Calu3 (cell line): ENCODE results near the gene KIF21B. TPM values are rescaled to one million over a fixed set of nuclear protein-coding genes. Genes with fewer than 3 reads are reported as not detected.

ENCODE experiments used
- BruUV-seq: library from RNA; stranded (reverse); fragments of 400-500 nt; replicated peaks from 2 replicates; lab custom pipeline; 2021; lab: Mats Ljungman, UMichigan
- CTCF ChIA-PET: fragments of 300-600 bp; sonication (Branson Sonifier 250); formaldehyde crosslinking; loops from one replicate; lab custom pipeline; 2022; ENCODE audit warnings: antibody characterized with exemption; lab: Charles Lee
- DNase-seq: peaks from one replicate; pipeline ENCODE4 v3.0.0; 2022
- H3K27ac Mint-ChIP-seq: one replicate; pipeline ENCODE4 v1.8.0; 2022; ENCODE audit warnings: mixed read lengths; ENCODE audit not compliant: unreplicated experiment
- H3K27me3 Mint-ChIP-seq: one replicate; pipeline ENCODE4 v1.8.0; 2022; ENCODE audit warnings: mixed read lengths; ENCODE audit not compliant: unreplicated experiment
- H3K36me3 Mint-ChIP-seq: one replicate; pipeline ENCODE4 v1.8.0; 2022; ENCODE audit warnings: mild to moderate bottlenecking, moderate library complexity, mixed read lengths; ENCODE audit not compliant: insufficient read depth, unreplicated experiment
- H3K4me1 Mint-ChIP-seq: one replicate; pipeline ENCODE4 v1.8.0; 2022; ENCODE audit warnings: mild to moderate bottlenecking, low read depth, mixed read lengths; ENCODE audit not compliant: unreplicated experiment
- H3K4me3 Mint-ChIP-seq: one replicate; pipeline ENCODE4 v1.8.0; 2022; ENCODE audit warnings: mild to moderate bottlenecking, low read depth, moderate library complexity, mixed read lengths; ENCODE audit not compliant: unreplicated experiment
- H3K9me3 Mint-ChIP-seq: one replicate; pipeline ENCODE4 v1.8.0; 2022; ENCODE audit warnings: low read depth, mixed read lengths; ENCODE audit not compliant: unreplicated experiment
- intact Hi-C: fragments of 100-400 bp; cut with micrococcal nuclease; formaldehyde crosslinking; loops from one replicate; pipeline ENCODE4 v1.10.0; 2022; ENCODE audit not compliant: unreplicated experiment
- total RNA-seq: library from RNA; stranded (reverse); gene quantifications from 2 replicates; pipeline ENCODE4 v1.2.3, GENCODE V29; 2022
- TF ChIP-seq, protein P1 (sequence below): fragments of 200-600 bp; IDR thresholded peaks from one replicate; pipeline ENCODE4 v1.8.0; 2022; ENCODE audit warnings: antibody characterized with exemption; ENCODE audit not compliant: unreplicated experiment

KIF21B gene
- total RNA-seq, 1 experiment from 2014 or later, result 6.7 TPM

DNA sequence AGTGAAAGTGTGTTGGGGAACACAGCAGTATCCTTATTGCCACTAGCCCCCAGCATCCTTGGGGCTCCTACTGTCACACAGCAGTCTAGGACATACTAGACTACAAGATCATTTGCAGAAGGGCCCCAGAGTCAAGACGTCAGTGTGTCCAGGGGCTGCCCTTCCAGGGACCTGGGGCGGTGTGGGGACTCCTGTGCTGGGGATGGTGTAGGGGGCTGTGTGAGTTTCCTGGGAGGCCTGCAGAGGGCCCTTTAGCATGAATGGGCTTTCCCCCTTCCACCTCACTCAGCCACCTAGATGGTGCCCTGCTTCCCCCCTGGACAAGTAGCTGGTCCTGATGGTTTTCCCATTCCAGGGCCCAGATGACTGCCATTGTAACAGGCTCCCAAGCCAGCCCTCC, 17.5 kb upstream of the KIF21B start:
- H3K27ac Mint-ChIP-seq, result no peak overlapping the region
- intact Hi-C loops, result loop anchor here (5.0 kb wide), 1 partner anchor 419 kb away; the partner anchor contains the start of gene KIF14
- H3K4me3 Mint-ChIP-seq, result no peak overlapping the region
- BruUV-seq, result no TSS peak
- peaks cover 25% of the 10 kb centered on the region for H3K27me3 Mint-ChIP-seq
- TF ChIP-seq, protein P1, sequence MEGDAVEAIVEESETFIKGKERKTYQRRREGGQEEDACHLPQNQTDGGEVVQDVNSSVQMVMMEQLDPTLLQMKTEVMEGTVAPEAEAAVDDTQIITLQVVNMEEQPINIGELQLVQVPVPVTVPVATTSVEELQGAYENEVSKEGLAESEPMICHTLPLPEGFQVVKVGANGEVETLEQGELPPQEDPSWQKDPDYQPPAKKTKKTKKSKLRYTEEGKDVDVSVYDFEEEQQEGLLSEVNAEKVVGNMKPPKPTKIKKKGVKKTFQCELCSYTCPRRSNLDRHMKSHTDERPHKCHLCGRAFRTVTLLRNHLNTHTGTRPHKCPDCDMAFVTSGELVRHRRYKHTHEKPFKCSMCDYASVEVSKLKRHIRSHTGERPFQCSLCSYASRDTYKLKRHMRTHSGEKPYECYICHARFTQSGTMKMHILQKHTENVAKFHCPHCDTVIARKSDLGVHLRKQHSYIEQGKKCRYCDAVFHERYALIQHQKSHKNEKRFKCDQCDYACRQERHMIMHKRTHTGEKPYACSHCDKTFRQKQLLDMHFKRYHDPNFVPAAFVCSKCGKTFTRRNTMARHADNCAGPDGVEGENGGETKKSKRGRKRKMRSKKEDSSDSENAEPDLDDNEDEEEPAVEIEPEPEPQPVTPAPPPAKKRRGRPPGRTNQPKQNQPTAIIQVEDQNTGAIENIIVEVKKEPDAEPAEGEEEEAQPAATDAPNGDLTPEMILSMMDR, result no peak
- DNase-seq, result no peak
- H3K36me3 Mint-ChIP-seq, result no peaks in the 10 kb centered on the region
- H3K9me3 Mint-ChIP-seq, result no peaks in the 10 kb centered on the region
- CTCF ChIA-PET, result no interaction called here
- no peaks in the 10 kb centered on the region for H3K4me1 Mint-ChIP-seq

DNA sequence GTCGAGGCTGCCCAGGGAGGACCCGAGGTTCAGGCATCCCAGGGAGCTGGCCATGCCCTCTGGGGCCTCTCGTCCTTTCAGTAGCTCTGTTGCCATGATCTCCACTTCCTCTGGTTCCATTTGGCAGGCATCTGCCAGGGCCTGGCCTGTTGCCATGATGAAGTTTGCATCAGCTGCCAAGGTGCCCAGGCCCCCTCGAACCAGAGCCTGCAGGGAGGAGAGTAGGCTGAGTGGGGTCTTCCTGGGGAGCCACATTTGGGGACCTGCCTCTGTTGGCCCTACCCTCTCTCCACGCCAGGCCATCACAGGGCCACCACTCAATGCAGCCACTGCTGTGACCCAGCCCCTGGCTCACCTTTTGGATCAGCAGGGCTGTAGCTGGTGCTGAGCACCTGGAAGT, 16.4 kb upstream of the KIF21B start:
- no peak overlapping the region for H3K4me3 Mint-ChIP-seq
- TF ChIP-seq, protein P1, result no peak
- H3K27me3 Mint-ChIP-seq, result peaks cover 18% of the 10 kb centered on the region
- DNase-seq, result no peak
- H3K36me3 Mint-ChIP-seq, result no peaks in the 10 kb centered on the region
- CTCF ChIA-PET, result interaction anchor here (2.0 kb wide), 1 partner anchor 68 kb away, joined by 7 read pairs; no protein-coding TSS in a partner anchor
- no TSS peak for BruUV-seq
- no peaks in the 10 kb centered on the region for H3K4me1 Mint-ChIP-seq
- H3K9me3 Mint-ChIP-seq, result no peaks in the 10 kb centered on the region
- no peak overlapping the region for H3K27ac Mint-ChIP-seq
- intact Hi-C loops, result loop anchor here (5.0 kb wide), 1 partner anchor 418 kb away; the partner anchor contains the start of gene KIF14

DNA sequence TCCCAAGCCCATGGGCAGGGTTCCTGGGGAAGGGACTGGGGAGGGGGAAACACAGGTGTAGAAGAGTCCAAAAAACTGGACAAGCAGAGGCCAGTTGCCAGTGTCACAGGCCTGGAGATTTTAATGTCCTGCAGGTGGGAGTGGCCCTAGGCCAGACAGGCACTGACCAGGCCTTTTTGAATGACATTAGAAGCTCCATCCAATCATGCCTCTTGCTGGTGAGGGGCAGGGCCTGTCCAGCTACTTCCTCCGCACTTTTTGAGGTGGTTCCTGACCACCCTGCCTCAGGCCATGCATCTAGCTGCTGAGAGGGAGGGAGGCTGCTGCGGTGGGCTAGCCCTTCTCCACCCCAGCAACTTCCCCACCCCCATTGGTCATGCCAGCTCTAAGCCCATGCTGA, 15.9 kb upstream of the KIF21B start:
- no peak overlapping the region for H3K4me3 Mint-ChIP-seq
- H3K4me1 Mint-ChIP-seq, result no peaks in the 10 kb centered on the region
- no peaks in the 10 kb centered on the region for H3K36me3 Mint-ChIP-seq
- intact Hi-C loops, result no loop called here
- TF ChIP-seq, protein P1, result no peak
- peaks cover 13% of the 10 kb centered on the region for H3K27me3 Mint-ChIP-seq
- no peak for DNase-seq
- CTCF ChIA-PET, result interaction anchor here (2.0 kb wide), 1 partner anchor 68 kb away, joined by 7 read pairs; no protein-coding TSS in a partner anchor
- BruUV-seq, result no TSS peak
- no peaks in the 10 kb centered on the region for H3K9me3 Mint-ChIP-seq
- no peak overlapping the region for H3K27ac Mint-ChIP-seq

DNA sequence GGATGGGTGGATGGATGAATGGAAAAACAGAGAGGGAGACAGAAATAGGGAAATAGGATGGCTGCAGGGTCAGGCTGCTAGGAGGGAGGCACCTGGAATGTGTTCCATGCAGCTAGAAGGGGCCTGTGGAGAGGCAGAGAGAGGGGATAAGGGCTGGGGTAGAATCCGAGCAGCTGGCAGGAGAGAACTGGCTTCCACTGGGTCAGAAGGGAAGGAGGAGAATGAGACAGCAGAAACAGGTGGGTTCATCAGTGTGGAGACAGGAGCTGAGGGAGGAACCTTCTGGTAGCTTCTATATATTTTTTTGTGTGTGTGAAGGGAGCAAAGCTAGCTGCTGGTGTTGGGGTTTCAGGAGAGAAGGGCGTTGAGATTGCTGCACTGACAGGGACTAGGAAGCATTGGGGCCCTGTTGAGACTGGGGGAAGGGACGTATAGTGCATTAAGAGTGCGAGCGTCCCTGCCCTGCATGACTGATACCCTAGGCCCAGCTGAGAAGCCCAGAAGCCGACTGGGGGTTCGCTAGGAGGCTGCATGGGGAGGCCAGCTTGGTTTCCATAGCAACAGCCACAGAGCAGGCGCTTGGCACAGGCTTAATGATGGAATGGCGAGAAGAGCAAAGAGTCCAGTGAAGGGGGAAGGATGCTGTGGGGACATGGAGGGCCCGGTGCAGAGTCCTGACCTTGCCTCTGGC, 14.8 kb upstream of the KIF21B start:
- Mint-ChIP-seq H3K27ac (no peak overlapping the region), H3K36me3 (no peaks in the 10 kb centered on the region), H3K27me3 (peaks cover 2% of the 10 kb centered on the region), H3K4me1 (no peaks in the 10 kb centered on the region), H3K4me3 (no peak overlapping the region), H3K9me3 (no peaks in the 10 kb centered on the region)
- CTCF ChIA-PET, result interaction anchor here (2.0 kb wide), 1 partner anchor 66 kb away, joined by 7 read pairs; no protein-coding TSS in a partner anchor
- no peak for DNase-seq
- intact Hi-C loops, result no loop called here
- TF ChIP-seq, protein P1, result no peak
- no TSS peak for BruUV-seq
